NB4 (cell line): ENCODE data around the gene ANKRD33B.

Experiments
- POLR2A ChIP-seq: IDR thresholded peaks from 2 replicates; pipeline ENCODE4 v1.6.1; 2011; ENCODE audit warnings: mild to moderate bottlenecking; ENCODE audit not compliant: insufficient read length; ENCODE audit errors: extremely low read depth
- TF ChIP-seq, protein P1 (sequence below): IDR thresholded peaks from one replicate; pipeline ENCODE4 v1.5.1; 2012; ENCODE audit warnings: low read depth, low read length

DNA sequence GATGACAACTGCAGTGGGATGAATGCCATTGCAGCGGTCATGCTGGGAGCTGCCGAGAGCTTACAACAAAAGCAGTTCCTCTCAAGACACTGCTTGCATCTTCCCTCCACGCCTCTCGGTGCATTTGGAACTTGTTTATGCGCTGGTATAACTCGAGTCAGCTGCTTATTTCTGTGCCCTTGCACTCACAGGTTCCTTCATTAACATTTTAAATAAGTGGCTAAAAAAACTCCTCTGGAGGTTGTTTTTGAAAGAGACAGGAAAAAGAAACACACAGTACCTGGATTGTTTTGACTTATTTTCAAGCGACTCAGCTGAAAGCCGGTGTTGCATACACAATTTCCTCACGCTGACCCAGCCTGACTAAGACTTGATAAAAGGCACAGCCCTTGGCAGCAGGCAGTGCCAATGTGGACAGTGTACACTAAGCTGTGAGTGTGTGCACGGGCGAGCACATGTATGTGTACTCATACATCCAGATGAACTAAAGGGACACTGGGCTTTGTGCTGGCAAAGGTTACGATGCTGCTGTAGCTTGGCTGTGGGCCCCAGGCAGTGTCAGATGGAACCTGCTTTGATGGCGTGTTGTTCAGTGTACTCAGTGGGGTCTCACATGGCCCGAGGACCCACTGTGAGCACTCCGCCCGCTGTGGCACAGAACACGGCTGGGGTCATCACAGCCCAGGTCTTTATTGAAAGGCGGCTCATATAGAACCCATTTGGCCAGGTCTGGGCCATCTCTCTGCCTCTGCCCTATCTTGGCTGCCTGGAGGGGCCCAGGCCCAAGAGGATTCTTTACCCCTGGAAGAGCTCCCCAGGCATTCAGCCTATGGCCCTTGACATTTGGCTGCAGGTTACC is 92.3 kb downstream of the ANKRD33B start:
- TF ChIP-seq, protein P1, sequence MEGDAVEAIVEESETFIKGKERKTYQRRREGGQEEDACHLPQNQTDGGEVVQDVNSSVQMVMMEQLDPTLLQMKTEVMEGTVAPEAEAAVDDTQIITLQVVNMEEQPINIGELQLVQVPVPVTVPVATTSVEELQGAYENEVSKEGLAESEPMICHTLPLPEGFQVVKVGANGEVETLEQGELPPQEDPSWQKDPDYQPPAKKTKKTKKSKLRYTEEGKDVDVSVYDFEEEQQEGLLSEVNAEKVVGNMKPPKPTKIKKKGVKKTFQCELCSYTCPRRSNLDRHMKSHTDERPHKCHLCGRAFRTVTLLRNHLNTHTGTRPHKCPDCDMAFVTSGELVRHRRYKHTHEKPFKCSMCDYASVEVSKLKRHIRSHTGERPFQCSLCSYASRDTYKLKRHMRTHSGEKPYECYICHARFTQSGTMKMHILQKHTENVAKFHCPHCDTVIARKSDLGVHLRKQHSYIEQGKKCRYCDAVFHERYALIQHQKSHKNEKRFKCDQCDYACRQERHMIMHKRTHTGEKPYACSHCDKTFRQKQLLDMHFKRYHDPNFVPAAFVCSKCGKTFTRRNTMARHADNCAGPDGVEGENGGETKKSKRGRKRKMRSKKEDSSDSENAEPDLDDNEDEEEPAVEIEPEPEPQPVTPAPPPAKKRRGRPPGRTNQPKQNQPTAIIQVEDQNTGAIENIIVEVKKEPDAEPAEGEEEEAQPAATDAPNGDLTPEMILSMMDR = no peak
- no peak for TF ChIP-seq POLR2A
